Esophagus squamous epithelium (tissue), 5 donors: ENCODE results near the gene LRRC28. TPM values are rescaled to one million over a fixed set of nuclear protein-coding genes. Genes with fewer than 3 reads are reported as not detected.

ENCODE experiments used
- DNase-seq: peaks from one replicate; lab custom pipeline; 2025; lab: John Stamatoyannopoulos, UW
- H3K27ac ChIP-seq, 4 donors: fragments of 200-600 bp; sonication (generic); one replicate each; pipeline ENCODE4 v1.5.1; 2016 to 2019; ENCODE audit warnings: mild to moderate bottlenecking in 1 of 4
- H3K27me3 ChIP-seq, 4 donors: fragments of 200-600 bp; sonication (generic); 1 replicate in 3 of 4; 2 replicates in 1 of 4; pipeline versions ENCODE4 v1.5.1 to v1.6.0; 2017 to 2021; ENCODE audit warnings: antibody characterized with exemption in 1 of 4
- H3K36me3 ChIP-seq, 3 donors: fragments of 200-600 bp; sonication (generic); one replicate each; pipeline ENCODE4 v1.5.1; 2016 to 2019
- H3K4me1 ChIP-seq, 3 donors: fragments of 200-600 bp; sonication (generic); one replicate each; pipeline ENCODE4 v1.5.1; 2017 to 2019
- H3K4me3 ChIP-seq, 4 donors: fragments of 200-600 bp; sonication (generic); 1 replicate in 3 of 4; 2 replicates in 1 of 4; pipeline ENCODE4 v1.5.1; 2016 to 2019; ENCODE audit warnings: mild to moderate bottlenecking in 2 of 4, moderate library complexity in 1 of 4
- H3K9me3 ChIP-seq, 3 donors: fragments of 200-600 bp; sonication (generic); one replicate each; pipeline ENCODE4 v1.5.1; 2016 to 2019
- POLR2A ChIP-seq, 4 donors: fragments of 450-650 bp; IDR thresholded peaks; one replicate each; pipeline ENCODE4 v1.6.1; 2017; ENCODE audit warnings: antibody characterized with exemption in 4 of 4, mild to moderate bottlenecking in 4 of 4, moderate library complexity in 3 of 4
- WGBS, 2 donors: methylation state at CpG; one replicate each; pipeline ENCODE4 v1.1.5; 2018; 5-methylcytosine and 5-hydroxymethylcytosine counted together
- intact Hi-C: fragments of 100-400 bp; cut with DNase I; formaldehyde crosslinking; loops from one replicate; pipeline ENCODE4 v1.15.0; 2022
- total RNA-seq, 4 donors: library from RNA; depleted of rRNA; stranded (reverse); fragments of >200 nt; gene quantifications; one replicate each; pipeline ENCODE4 v1.1.0, GENCODE V29; 2016
- TF ChIP-seq, protein P1 (sequence below), 6 experiments: fragments of 450-650 bp in 4 of 6; fragments of 200-600 bp in 2 of 6; sonication (generic) in 2 of 6; IDR thresholded peaks; one replicate each; pipeline ENCODE4 v1.5.1; 2016 to 2019; ENCODE audit warnings: antibody characterized with exemption in 6 of 6, mild to moderate bottlenecking in 4 of 6, moderate library complexity in 4 of 6
- donor health status: DM: yes; HTN: yes; CAD: no.

LRRC28 gene
- total RNA-seq, 4 donors from 2014 or later = 31.7 to 41.7 (median 34.6) TPM

DNA sequence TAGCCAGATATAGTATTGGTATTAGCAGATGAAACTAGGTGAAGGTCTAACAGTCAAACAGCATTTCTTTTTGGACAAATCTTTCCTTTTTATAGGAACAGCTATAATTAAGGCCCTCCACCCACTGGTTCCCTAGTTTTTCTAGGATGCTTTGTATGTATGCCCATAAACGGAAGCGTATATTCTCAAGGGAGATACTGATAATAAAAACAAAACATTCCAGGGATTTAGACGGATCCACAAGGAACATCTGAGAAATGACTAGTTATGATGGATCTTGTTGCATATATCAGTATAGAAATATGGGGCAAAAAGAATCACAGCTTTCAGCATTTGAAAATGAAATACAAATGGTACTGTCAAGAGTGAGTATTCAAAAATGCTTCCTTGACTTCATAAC lies 22.5 kb downstream of the LRRC28 start:
- TF ChIP-seq POLR2A (IDR thresholded peaks at IDR 0.05) = no peak
- TF ChIP-seq, protein P1, sequence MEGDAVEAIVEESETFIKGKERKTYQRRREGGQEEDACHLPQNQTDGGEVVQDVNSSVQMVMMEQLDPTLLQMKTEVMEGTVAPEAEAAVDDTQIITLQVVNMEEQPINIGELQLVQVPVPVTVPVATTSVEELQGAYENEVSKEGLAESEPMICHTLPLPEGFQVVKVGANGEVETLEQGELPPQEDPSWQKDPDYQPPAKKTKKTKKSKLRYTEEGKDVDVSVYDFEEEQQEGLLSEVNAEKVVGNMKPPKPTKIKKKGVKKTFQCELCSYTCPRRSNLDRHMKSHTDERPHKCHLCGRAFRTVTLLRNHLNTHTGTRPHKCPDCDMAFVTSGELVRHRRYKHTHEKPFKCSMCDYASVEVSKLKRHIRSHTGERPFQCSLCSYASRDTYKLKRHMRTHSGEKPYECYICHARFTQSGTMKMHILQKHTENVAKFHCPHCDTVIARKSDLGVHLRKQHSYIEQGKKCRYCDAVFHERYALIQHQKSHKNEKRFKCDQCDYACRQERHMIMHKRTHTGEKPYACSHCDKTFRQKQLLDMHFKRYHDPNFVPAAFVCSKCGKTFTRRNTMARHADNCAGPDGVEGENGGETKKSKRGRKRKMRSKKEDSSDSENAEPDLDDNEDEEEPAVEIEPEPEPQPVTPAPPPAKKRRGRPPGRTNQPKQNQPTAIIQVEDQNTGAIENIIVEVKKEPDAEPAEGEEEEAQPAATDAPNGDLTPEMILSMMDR (IDR thresholded peaks at IDR 0.05) = no peak
- intact Hi-C loops = no loop called here
- Histone ChIP-seq H3K4me3 (no peak overlapping the region), H3K27ac (no peak overlapping the region), H3K36me3 (peaks cover 0 to 2% (median 0%) of the 10 kb centered on the region in 3 donors), H3K4me1 (peaks cover 0 to 6% (median 0%) of the 10 kb centered on the region in 3 donors), H3K9me3 (no peaks in the 10 kb centered on the region), H3K27me3 (no peaks in the 10 kb centered on the region)
- WGBS, 2 donors = 70 to 72% methylated on average over 3 of the region's 3 CpGs
- DNase-seq = no peak

DNA sequence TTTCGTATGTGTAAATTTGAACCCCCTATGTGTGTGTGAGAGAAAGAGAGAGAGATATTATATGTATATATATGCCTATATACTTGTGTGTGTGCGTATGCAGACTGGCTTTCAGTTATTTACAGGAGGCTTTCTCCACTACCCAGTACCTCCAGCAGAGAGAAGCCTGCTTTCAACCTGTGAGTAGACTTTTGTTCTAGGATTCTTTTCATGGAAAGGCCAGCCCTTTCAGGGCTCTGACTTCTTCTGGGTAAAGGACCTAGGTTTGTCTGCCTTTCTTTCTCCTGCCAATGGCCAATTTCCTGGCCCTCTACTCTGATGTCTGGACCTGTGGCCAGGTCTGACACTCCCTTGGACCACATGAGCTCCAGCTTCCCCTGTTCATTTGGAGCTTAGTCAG lies 23.8 kb downstream of the LRRC28 start:
- 93 to 94% methylated on average over 2 of the region's 2 CpGs for WGBS, 2 donors
- intact Hi-C loops = no loop called here

DNA sequence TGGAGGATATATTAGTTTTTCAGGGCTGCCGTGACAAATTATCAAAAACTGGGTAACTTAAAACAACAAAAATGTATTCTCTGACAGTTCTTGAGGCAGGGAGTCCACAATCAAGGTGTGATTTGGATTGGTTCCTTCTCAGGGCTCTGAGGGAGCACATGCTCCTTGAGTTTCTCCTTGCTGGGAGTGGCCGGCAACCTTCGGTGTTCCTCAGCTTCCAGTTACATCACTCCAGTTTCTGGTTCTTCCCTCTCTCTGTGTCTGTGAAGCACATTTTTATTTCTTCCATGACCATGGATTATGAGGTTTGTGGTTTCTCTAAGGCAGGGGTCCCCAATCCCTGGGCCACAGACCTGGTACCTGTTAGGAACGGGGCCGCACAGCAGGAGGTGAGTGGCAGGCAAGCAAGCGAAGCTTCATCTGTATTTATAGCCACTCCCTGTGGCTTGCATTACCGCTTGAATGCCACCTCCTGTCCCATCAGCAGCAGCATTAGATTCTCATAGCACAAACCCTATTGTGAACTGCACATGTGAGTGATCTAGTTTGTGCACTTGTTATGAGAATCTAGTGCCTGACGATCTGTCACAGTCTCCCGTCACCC lies 24.3 kb downstream of the LRRC28 start:
- intact Hi-C loops = no loop called here
- no peaks in the 10 kb centered on the region for H3K9me3 ChIP-seq
- TF ChIP-seq, protein P1 (IDR thresholded peaks at IDR 0.05) = no peak
- no peak for TF ChIP-seq POLR2A (IDR thresholded peaks at IDR 0.05)
- H3K4me3 ChIP-seq = no peak overlapping the region
- H3K4me1 ChIP-seq = peaks cover 0 to 6% (median 0%) of the 10 kb centered on the region in 3 donors
- H3K27ac ChIP-seq = no peak overlapping the region
- no peaks in the 10 kb centered on the region for H3K27me3 ChIP-seq
- 90% methylated on average over 4 to 5 of the region's 9 CpGs for WGBS, 2 donors
- DNase-seq = no peak
- H3K36me3 ChIP-seq = peaks cover 0 to 5% (median 0%) of the 10 kb centered on the region in 3 donors

More for the DNA sequence above, 23.8 kb downstream of the LRRC28 start:
- H3K9me3 ChIP-seq = no peaks in the 10 kb centered on the region
- H3K4me1 ChIP-seq = peaks cover 0 to 6% (median 0%) of the 10 kb centered on the region in 3 donors
- no peak for TF ChIP-seq POLR2A (IDR thresholded peaks at IDR 0.05)
- no peak overlapping the region for H3K27ac ChIP-seq
- no peak for DNase-seq
- peaks cover 0 to 5% (median 0%) of the 10 kb centered on the region in 3 donors for H3K36me3 ChIP-seq
- H3K27me3 ChIP-seq = no peaks in the 10 kb centered on the region
- H3K4me3 ChIP-seq = no peak overlapping the region

DNA sequence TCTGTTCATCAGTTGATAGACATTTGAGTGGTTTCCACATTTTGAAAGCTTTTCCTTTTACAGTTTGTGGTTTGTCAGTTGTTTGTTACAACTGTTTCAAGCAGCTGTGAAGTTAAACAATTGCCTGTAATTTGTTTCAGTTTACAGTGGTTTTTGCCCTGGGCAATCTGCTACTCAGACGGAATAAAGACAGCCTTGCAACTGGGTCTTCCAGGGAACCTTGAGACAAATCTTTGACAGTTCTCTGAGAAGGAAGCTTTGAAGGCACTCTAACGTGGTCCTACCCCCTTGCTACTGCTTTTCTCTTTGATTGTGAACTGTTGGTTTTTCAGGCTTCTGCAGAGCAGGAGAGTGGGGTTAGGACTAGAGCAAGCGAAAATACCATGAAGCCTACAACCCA lies 28.0 kb downstream of the LRRC28 start:
- Histone ChIP-seq H3K27me3 (no peaks in the 10 kb centered on the region), H3K4me3 (no peak overlapping the region), H3K4me1 (peaks cover 0 to 9% (median 7%) of the 10 kb centered on the region in 3 donors), H3K36me3 (peaks cover 0 to 5% (median 0%) of the 10 kb centered on the region in 3 donors), H3K27ac (no peak overlapping the region), H3K9me3 (no peaks in the 10 kb centered on the region)
- no peak for DNase-seq
- intact Hi-C loops = no loop called here
- no peak for TF ChIP-seq POLR2A (IDR thresholded peaks at IDR 0.05)
- TF ChIP-seq, protein P1 (IDR thresholded peaks at IDR 0.05) = no peak
- WGBS, 2 donors = 65 to 75% methylated on average over 3 of the region's 3 CpGs

DNA sequence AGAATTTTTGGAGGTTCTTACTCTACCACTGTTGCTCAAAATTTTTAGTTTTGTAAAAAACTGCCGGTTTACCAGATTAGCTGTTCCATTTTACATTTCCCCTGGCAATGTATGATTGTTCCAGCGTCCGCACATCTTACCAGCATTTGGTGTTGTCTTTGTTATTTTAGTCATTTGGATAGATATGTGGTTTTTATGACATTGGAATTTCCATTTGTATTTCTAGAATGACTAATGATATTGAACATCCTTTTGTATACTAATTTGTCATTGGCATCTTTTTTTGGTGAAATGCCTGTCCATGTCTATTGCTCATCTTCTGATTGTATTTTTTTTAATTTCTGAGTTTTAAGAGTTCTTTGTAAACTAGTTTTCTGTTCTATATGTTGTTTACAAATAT lies 28.5 kb downstream of the LRRC28 start:
- Histone ChIP-seq H3K4me3 (no peak overlapping the region), H3K4me1 (peaks cover 0 to 13% (median 7%) of the 10 kb centered on the region in 3 donors), H3K27ac (no peak overlapping the region), H3K9me3 (no peaks in the 10 kb centered on the region), H3K27me3 (no peaks in the 10 kb centered on the region), H3K36me3 (peaks cover 0 to 5% (median 0%) of the 10 kb centered on the region in 3 donors)
- 82 to 83% methylated on average over 3 of the region's 3 CpGs for WGBS, 2 donors
- intact Hi-C loops = loop anchor here (10.0 kb wide), 1 partner anchor 425 kb away; no protein-coding TSS in a partner anchor
- no peak for DNase-seq
- TF ChIP-seq, protein P1 (IDR thresholded peaks at IDR 0.05) = no peak
- TF ChIP-seq POLR2A (IDR thresholded peaks at IDR 0.05) = no peak
